ENCODE data around the gene ZNF783.

DNA sequence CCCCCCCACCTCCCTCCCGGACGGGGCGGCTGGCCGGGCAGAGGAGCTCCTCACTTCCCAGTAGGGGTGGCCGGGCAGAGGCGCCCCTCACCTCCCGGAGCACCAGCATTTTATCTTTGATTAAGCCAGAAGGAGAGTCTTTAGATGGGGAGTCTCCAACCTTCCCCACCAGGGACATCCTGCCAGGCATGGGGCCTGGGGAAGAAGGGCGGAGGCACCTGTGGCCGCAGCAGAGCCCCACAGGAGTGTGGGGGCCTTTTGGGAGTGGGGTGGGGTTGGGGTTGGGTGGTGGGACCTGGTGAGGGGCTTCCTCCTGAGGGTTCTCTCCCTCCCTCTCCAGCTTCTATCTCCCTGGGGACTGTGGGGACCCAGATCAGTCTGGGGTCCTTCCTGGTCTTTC lies 18.2 kb downstream of the ZNF783 start:
- TF ChIP-seq CTCF (IDR thresholded peaks at IDR 0.05) (no peak), POLR2A (IDR thresholded peaks at IDR 0.05) (no peak)
